Urinary bladder (tissue), 4 donors: ENCODE data around the gene FOXC2. TPM values are rescaled to one million over a fixed set of nuclear protein-coding genes. Genes with fewer than 3 reads are reported as not detected.

Experiments
- DNase-seq: peaks from one replicate; pipeline ENCODE4 v3.0.0-alpha.2; 2015; ENCODE audit errors: extremely low spot score
- H3K27ac ChIP-seq: one replicate; pipeline ENCODE4 v1.5.1; 2013; ENCODE audit warnings: low read depth, mild to moderate bottlenecking, moderate library complexity
- H3K36me3 ChIP-seq: one replicate; pipeline ENCODE4 v1.6.1; 2013; ENCODE audit warnings: mild to moderate bottlenecking, moderate library complexity; ENCODE audit not compliant: insufficient read depth
- H3K4me1 ChIP-seq: one replicate; pipeline ENCODE4 v1.6.1; 2013; ENCODE audit warnings: mild to moderate bottlenecking, moderate library complexity; ENCODE audit not compliant: insufficient read depth
- H3K4me3 ChIP-seq: one replicate; pipeline ENCODE4 v1.5.1; 2013; ENCODE audit warnings: low read depth, low read length
- WGBS: extraction: QIAGEN DNeasy Blood & Tissue Kit; methylation state at CpG from one replicate; pipeline ENCODE4 v1.1.7; 2013; 5-methylcytosine and 5-hydroxymethylcytosine counted together
- polyA plus RNA-seq: library from polyadenylated mRNA; stranded (reverse); fragments of 200-250 nt; gene quantifications from one replicate; pipeline ENCODE4 v1.2.3, GENCODE V29; 2013
- total RNA-seq: library from RNA; depleted of rRNA; stranded (reverse); fragments of >200 nt; gene quantifications from one replicate; pipeline ENCODE4 v1.2.3, GENCODE V29; 2014
- donor health status: healthy with polysubstance abuse.
- donor health status: healthy.

Gene FOXC2
- total and polyA plus RNA-seq, 2 donors, result 0.58 to 0.73 TPM

DNA sequence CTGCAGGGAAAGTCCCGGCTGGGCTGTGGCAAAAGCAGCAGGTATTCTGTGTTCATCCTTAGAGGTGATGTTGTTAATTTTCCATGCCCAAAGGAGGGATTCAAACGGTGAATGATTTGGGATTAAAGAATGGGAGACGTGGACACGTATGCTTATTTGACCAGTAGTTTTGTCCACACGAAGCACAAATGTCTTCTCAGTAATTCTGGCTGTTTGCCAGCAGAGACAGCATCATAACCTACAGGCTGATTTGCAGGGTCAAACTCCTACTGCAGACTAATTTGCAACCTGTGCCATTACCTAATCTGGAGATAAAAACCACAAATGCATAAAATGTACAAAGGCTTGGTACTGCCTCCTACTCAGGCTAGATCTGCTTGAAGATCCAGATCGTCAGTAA is 25.7 kb upstream of the FOXC2 start:
- Histone ChIP-seq H3K4me1 (no peaks in the 10 kb centered on the region), H3K36me3 (peaks cover 4% of the 10 kb centered on the region), H3K4me3 (no peak overlapping the region), H3K27ac (no peak overlapping the region)
- 86% methylated on average over 6 of the region's 6 CpGs for WGBS
- DNase-seq, result no peak

DNA sequence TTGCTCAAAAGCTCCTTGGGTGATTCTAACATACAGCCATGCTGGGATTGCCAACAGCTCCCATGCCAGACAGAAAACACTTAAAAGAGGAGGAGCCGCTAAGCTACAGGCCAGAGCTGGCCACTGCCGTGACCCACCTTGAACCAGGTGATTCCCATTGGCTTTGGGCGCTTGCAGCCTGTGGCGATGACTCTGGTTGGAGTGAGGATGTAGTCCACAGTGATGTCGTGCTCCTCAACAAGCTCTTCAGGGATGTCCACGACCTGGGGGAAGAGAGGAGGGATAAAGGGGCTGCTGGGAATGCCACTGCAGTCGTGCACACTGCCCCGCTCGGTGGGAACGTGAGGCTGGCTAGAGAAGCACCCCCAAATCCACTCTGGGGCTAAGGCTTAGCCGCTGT is 25.1 kb upstream of the FOXC2 start:
- no peak for DNase-seq
- Histone ChIP-seq H3K27ac (no peak overlapping the region), H3K4me1 (no peaks in the 10 kb centered on the region), H3K36me3 (peaks cover 4% of the 10 kb centered on the region), H3K4me3 (no peak overlapping the region)
- WGBS, result 93% methylated on average over 11 of the region's 11 CpGs

DNA sequence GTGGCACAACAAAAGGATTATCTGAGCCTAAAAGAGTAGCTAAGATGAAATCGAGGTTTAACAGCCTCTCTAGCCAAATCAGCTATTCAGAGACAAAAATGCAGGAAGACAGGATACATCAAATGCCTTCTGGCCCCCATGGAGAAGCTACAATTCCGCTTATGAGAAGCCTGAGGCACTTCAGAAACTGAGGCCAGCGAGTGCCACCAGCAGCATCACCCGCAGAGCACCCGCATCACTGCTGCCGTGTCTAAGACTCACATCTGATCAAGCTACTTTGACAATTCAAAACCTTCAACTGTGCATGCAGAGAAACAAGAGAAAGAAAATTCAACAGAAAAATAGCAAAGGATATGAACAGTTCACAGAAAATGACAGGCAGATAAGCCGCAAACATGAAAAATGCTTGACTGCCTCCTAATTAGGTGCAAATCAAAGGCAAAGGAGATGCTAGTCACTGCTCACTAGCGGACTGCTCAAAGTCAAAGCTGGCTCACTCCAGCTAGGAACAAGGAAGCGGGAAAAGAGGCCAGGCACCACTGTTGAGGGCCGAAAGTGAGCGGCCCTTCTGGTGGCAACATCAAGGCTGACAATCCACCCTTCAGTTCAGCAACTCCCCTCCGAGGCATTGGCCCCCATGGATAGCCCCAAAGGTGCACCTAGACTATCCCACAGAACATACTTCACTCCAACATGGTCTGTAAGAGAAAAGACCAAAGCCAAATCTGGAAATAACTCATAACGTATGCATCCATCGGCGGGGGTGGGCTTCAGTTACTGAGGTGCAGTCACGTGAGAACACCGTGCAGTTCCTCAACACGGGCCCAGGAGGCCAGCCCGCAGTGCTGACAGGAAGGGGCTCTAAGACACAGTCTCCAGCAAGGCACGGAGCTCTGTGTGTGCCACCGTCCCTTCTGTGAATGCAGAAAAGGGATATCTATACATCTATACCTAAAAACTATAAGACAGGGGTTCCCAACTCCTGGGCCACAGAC is 23.6 kb upstream of the FOXC2 start:
- Histone ChIP-seq H3K27ac (no peak overlapping the region), H3K4me1 (no peaks in the 10 kb centered on the region), H3K4me3 (no peak overlapping the region), H3K36me3 (peaks cover 5% of the 10 kb centered on the region)
- 92% methylated on average over 21 of the region's 21 CpGs for WGBS
- no peak for DNase-seq

DNA sequence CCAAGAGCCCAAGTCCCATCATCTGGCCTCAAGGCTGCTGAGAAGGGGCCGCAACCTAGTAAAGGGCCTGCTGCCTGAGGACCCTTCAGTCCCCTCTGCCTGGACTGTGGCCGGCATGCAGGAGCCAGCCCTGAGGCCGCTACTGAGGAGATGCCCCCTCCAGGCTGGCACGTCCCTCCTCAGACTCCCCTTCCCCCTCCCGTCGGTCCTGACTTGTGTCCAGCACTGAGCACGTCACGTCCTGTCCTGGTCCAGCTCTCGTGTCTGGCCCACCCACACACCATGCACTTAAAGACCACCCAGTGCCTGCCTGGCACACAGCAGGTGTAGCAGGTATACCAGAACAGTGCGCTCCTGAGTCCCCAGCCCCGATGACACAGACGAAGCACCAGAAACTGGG is 21.1 kb upstream of the FOXC2 start:
- no peak for DNase-seq
- 78% methylated on average over 12 of the region's 12 CpGs for WGBS
- H3K4me3 ChIP-seq, result no peak overlapping the region

DNA sequence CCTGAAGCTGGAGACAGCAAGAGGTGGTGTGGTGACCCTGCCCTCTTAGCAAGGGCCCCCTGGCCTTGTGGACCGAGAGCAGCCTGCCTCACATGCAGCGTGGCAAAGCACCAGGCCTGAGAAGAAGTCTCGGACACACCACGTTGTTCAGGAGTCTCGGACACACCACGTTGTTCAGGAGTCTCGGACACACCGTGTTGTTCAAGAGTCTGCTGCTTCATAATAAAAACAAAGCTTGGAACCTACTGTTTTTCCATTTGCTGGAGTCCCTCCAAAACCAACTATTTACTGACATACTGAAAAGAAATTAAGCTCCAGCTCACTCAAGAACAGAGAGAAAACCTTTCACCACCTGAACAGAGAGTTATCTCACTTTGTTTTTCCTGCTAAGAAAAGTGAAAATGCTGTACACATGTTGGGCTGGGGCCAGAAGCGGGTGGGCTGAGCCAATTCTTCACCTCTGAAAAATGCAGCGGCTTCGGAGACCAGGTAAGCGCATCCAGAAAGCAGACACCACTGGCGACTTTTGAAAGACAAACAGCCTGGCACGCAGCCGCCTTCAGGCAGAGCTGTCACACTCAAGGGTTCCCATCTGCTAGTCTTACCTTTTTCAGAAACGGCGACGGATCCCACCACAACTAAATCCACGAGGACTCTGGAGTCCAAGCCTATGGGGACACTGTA is 20.5 kb upstream of the FOXC2 start:
- Histone ChIP-seq H3K36me3 (peaks cover 1% of the 10 kb centered on the region), H3K27ac (no peak overlapping the region), H3K4me3 (no peak overlapping the region), H3K4me1 (no peaks in the 10 kb centered on the region)
- no peak for DNase-seq
- 88% methylated on average over 19 of the region's 19 CpGs for WGBS

More for the DNA sequence above, 21.1 kb upstream of the FOXC2 start:
- H3K27ac ChIP-seq, result no peak overlapping the region
- no peaks in the 10 kb centered on the region for H3K4me1 ChIP-seq
- H3K36me3 ChIP-seq, result peaks cover 4% of the 10 kb centered on the region

DNA sequence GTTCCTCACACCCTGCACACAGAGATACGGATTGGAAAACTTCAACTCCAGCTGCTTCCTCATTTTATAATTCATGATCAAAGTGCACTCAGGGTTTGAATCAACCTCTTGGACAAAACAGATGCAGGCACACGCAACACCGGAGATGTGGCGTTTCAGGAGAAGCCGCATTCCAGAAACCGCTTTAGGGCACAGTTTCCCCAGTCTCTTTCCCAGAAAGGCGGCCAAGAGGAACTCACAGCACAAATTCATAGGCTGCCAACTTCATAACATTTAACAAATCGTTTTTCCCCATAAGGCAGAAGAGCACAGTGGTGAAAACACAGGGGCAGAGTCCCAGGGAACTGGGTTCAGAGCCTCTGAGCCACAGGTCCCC is 20.0 kb upstream of the FOXC2 start:
- Histone ChIP-seq H3K4me3 (no peak overlapping the region), H3K4me1 (no peaks in the 10 kb centered on the region), H3K27ac (no peak overlapping the region), H3K36me3 (peaks cover 1% of the 10 kb centered on the region)
- DNase-seq, result no peak
- WGBS, result 89% methylated on average over 8 of the region's 8 CpGs

DNA sequence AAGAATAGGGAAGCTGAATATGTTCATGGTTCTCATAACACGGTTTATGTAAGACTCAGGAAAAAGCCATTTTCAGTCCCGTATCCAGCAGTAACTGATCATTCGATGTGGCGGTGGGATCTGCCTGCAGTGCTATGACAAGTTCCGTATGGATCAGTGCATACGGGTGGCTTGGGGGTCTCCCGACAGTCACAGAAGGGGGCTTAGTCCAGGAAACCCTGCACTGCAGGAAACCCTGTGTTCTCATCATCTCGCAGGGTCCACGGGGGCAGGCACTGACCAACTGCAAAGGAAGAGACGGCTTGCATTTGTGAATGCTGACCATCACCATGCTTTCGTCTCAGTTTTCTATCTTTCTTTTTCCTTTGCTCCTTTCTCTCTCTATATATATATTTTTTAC is 19.3 kb upstream of the FOXC2 start:
- Histone ChIP-seq H3K4me1 (no peaks in the 10 kb centered on the region), H3K27ac (no peak overlapping the region), H3K36me3 (peaks cover 1% of the 10 kb centered on the region), H3K4me3 (no peak overlapping the region)
- WGBS, result 94% methylated on average over 11 of the region's 11 CpGs
- DNase-seq, result no peak

DNA sequence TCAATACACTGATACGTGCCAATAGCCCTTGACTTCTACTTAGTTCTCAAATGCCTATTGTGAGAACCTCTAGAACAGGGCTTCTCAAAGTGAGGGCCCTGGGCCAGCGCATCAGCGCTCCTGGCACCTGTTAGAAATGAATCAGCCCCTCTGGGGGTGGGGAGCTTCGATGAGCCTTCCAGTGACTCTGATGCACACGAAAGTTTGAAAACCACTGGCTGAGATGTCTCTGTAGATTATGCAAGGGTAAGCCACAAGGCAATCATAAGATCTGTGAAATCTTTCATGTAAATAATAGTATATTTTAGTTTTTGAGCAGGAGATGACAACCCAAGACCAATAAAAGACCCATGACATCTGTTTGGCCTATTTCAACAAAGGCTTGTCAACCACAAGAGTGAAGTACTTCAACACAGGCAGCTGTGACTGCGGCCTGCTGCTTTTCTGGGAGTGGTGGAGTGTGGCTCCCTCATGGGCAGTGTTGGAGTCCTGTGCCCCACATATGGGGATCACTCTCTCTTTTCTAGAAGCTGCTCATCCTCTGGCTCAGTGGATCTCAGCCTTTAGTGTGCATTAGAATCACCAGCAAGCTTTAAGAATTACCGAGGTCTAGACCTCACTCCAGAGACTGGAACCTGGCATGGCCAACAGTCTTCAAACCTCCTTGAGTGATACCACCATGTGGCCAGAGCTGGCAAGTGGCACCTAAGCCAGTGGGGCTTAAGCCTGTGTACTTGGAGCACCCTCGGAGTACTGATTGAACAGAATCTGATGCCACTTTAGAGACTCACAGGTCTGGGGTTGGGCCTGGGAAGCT is 17.3 kb upstream of the FOXC2 start:
- Histone ChIP-seq H3K4me1 (no peaks in the 10 kb centered on the region), H3K36me3 (peaks cover 1% of the 10 kb centered on the region), H3K4me3 (no peak overlapping the region), H3K27ac (no peak overlapping the region)
- DNase-seq, result no peak
- WGBS, result 80% methylated on average over 8 of the region's 8 CpGs

DNA sequence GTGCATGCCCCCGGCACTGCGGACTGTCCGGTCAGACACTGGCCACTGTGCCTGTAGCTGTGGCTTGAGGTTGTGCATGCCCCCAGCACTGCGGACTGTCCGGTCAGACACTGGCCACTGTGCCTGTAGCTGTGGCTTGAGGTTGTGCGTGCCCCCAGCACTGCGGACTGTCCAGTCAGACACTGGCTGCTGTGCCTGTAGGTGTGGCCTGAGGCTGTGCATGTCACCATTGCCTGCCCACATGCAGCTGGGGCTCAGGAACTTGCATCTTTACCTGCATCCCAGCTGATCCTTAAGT is 16.8 kb upstream of the FOXC2 start:
- no peak for DNase-seq
- H3K27ac ChIP-seq, result no peak overlapping the region
- H3K36me3 ChIP-seq, result peaks cover 1% of the 10 kb centered on the region

DNA sequence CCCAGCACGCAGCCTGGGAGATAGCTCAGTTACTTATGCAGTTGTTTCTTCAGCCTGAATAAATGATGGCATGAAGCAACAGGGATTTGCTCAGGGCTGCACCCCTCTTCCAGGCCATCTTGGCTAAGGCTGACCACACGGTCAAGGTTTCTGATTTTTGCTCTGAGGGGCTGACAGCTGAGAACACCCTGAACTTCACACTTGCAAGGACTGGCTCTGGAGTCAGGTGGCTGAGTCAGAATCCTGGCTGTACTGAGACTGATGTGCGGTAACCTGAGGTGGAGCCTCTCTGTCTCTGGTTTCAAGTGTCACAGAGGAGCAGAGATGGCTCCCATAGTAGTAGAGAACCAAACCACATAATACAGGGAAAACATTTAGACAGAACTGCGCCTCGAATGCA is 16.3 kb upstream of the FOXC2 start:
- Histone ChIP-seq H3K4me3 (no peak overlapping the region), H3K27ac (no peak overlapping the region), H3K36me3 (peaks cover 1% of the 10 kb centered on the region), H3K4me1 (no peaks in the 10 kb centered on the region)
- 94% methylated on average over 5 of the region's 5 CpGs for WGBS
- DNase-seq, result no peak

More for the DNA sequence above, 16.8 kb upstream of the FOXC2 start:
- WGBS, result 98% methylated on average over 7 of the region's 7 CpGs
- no peak overlapping the region for H3K4me3 ChIP-seq
- H3K4me1 ChIP-seq, result no peaks in the 10 kb centered on the region

DNA sequence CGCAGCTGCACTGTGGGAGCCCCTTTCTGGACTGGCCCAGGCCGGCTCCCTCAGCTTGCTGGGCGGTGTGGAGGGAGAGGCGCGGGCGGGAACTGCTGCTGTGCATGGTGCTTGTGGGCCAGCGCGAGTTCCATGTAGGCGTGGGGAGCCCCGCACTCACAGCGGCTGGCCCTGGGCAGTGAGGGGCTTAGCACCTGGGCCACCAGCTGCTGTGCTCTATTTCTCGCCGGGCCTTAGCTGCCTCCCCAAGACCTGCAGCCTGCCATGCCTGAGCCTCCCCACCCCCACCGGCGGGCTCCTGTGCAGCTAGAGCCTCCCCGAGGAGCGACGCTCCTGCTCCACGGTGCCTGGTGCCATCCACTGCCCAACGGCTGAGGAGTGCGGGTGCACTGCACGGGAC is 13.3 kb upstream of the FOXC2 start:
- no peak overlapping the region for H3K4me3 ChIP-seq
- no peak overlapping the region for H3K27ac ChIP-seq
- H3K36me3 ChIP-seq, result no peaks in the 10 kb centered on the region
- DNase-seq, result no peak
- WGBS, result 94% methylated on average over 22 of the region's 22 CpGs
- no peaks in the 10 kb centered on the region for H3K4me1 ChIP-seq

DNA sequence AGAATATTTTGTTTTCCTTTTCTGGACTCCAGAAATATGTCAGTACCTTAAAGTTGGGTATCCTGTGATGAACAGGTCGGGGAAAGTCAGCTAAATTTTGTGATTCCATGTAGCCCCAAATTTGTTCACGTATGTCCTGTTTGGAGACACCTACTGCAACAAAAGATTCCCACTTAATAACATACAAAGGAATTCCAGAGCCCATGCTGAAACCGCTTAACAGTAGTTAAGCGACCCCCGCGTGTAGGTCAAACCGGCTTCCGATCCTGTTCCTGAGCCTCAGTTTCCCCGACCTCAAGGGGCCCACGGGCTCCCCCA is 12.1 kb upstream of the FOXC2 start:
- no peaks in the 10 kb centered on the region for H3K36me3 ChIP-seq
- 6% methylated on average over 10 of the region's 10 CpGs for WGBS
- peak overlapping the region; percentile 79 for H3K4me3 ChIP-seq
- peak overlapping the region; percentile 63 for H3K27ac ChIP-seq
- DNase-seq, result no peak
- H3K4me1 ChIP-seq, result no peaks in the 10 kb centered on the region

DNA sequence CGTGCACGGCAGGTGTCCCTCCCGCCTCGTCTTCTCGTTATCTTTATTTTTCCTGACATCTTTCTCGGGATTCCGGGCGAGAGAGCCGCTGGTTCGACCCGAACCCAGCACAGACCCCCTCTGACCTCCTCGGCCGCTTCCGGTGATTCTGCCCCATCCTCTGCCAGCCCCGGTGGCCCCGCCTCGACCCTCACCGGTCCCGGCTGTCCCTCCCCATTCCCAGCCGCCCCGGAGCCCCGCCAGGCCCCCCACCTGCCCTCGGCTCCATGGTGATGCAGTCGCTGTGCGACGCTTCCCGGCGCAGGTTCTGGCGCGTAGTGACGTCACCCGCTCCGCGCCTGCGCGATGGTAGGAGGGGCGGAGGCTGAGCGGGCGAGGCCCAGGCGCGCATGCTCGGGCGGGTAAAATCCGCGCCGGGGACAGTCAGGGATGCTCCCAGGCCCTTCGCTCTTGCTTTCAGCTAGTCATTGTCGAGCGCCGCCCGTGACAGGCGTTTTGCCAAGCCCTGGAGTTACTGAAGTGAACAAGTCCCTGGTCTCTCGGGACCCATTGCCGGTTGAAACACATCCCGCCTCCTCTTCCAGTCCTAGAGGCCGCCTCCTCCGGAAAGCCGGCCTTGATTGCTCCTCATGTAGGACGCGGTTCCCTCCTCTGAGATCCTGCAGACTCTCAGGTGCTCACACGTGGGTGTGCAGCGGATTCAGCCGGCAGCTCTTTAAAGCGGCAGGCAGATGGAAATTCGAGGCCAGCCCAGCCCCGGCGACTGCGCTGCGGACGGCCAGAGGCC is 11.5 kb upstream of the FOXC2 start, which contains the start of gene MTHFSD:
Gene MTHFSD (minus strand): TSS at position 319 of the 787 bp plus-strand sequence. CDS start 51 bp downstream, at position 268.
- Histone ChIP-seq H3K27ac (peak within 1 kb of the TSS; percentile 63), H3K4me3 (peak within 1 kb of the TSS; percentile 79), H3K4me1 (no peaks in the 10 kb centered on the region), H3K36me3 (no peaks in the 10 kb centered on the region)
- WGBS, result 3% methylated on average over 70 of the region's 70 CpGs
- no peak for DNase-seq
